Umbilical cord (tissue), 2 donors: Measurements from ENCODE around the gene CGAS. TPM values are rescaled to one million over a fixed set of nuclear protein-coding genes. Genes with fewer than 3 reads are reported as not detected.
A peak's percentile ranks its signal among the peaks of the same experiment; 100 is the strongest.
"Not testable (repeated sequence)": the region's sequence is repeated elsewhere in the genome, so short reads cannot be mapped to it uniquely, and the experiment has no call there.

Experiments
- DNase-seq: peaks from one replicate; pipeline ENCODE4 v3.0.0-alpha.2; 2015; ENCODE audit warnings: low spot score
- total RNA-seq: library from RNA; depleted of rRNA; stranded (reverse); fragments of >200 nt; gene quantifications from one replicate; pipeline ENCODE4 v1.2.3, GENCODE V29; 2014; ENCODE audit warnings: low replicate concordance; ENCODE audit not compliant: insufficient read depth

The CGAS gene
- total RNA-seq = 13.0 TPM

DNA sequence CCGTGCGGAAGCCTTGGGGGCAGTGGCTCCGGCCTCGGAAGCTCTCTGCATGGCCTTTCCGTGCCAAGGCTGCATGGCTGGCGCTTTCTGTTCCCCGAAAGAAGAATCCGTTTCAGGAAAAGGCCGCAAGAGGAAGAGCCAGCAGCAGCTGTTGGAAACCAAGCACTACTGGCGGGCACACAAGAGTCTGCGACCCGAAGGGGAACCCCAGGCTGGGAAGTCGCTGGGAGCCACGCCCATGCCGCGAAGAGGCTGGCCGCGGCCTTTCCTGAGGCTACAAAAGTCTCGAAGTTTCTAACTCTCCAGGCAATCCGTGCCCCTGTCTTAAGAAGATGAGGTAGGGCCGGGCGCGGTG, at the start of gene CGAS:
CGAS (minus strand) TSS at position 191 of the 355 bp plus-strand sequence; CDS start at position 75, 116 bp downstream.
- DNase-seq = peak; percentile 84

DNA sequence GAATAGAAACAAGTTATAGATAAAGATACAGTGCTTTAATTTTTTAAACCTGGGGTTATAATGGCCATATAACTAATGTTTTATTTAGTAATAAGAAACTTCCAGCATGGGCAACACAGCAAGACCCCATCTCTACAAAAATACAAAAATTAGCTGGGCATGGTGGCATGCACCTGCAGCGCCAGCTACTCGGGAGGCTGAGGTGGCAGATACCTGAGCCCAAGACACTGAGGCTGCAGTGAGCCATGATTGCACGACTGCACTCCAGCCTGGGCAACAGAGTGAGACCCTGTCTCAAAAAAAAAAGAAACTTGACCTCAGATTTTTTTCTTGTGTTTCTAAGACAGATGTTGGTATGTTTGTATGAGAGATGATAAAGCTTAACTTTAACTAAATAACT, 45.8 kb upstream of the CGAS start:
- no peak for DNase-seq

DNA sequence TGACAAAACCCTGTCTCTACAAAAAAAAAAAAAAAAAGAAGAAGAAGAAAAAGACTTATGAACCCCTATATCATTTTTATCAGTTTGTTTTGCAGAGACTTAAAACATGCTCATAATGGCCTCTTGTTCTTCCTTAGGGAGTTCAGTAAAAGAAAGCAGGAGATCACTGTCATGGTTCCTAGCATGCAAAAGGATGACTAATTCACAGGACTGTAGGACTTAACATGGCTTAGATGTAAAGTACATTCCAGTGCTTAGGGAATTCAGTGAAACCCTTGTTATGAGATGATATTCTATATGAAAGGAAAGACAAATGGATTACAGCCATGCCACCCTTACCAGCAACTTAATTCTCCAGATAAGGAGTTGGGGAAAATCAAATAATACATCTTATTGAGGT, 39.3 kb upstream of the CGAS start:
- DNase-seq = peak; percentile 66

DNA sequence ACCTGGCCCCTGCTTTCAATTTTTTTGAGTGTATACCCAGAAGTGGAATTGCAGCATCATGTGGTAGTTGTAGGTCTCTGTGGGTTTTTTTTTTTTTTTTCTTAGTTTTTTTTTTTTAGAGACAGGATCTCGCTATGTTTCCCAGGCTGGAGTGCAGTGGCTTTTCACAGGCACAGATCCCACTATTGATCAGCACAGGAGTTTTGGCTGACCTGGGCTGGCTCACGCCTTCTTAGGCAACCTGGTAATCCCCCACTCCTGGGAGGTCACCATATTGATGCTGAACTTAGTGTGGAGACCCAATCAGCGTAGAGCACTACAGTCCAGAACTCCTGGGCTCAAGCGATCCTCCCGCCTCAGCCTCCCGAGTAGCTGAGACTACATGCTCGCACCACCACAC, 35.4 kb upstream of the CGAS start:
- DNase-seq = no peak

DNA sequence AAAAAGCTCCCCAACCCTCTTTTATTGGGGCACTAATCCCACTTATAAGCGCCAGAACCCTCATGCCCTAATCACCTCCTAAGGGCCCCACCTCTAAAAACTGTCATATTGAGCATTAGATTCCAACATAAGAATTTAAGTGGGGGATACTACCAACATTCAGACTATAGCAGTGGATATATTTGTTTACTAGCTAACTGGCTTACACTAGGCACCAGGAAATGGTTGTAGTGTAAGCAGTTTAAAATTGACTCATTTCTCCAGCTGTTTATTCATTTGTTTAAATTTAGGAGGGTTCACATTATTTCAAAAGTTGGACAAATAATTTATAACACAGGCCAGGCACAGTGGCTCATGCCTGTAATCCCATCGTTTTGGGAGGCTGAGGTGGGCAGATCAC, 32.3 kb upstream of the CGAS start:
- DNase-seq = no peak

- no peak for DNase-seq
These were observed 29.9 kb upstream of the CGAS start for GRCh38 chr6:73481969-73482368.

- no peak for DNase-seq
These were observed 25.3 kb upstream of the CGAS start for GRCh38 chr6:73477407-73477806.

GRCh38 chr6:73476723-73477122, 24.6 kb upstream of the CGAS start:
- no peak for DNase-seq

GRCh38 chr6:73471686-73472290, 19.7 kb upstream of the CGAS start:
- DNase-seq = no peak

- DNase-seq = peak; percentile 96
These were observed 9.6 kb upstream of the CGAS start, which contains the start of gene MTO1 for GRCh38 chr6:73461537-73462350. TSS of gene MTO1 (plus strand) at chr6:73461737. CDS start at chr6:73461855, 118 bp downstream.

GRCh38 chr6:73460056-73460455, 8.0 kb upstream of the CGAS start:
- DNase-seq = no peak

- DNase-seq = not testable (repeated sequence)
These were observed 7.4 kb upstream of the CGAS start for GRCh38 chr6:73459474-73459873.

GRCh38 chr6:73455865-73456629, 4.0 kb upstream of the CGAS start:
- no peak for DNase-seq

- peak; percentile 47 for DNase-seq
These were observed 632 bp downstream of the CGAS start for GRCh38 chr6:73451223-73452106.

DNA sequence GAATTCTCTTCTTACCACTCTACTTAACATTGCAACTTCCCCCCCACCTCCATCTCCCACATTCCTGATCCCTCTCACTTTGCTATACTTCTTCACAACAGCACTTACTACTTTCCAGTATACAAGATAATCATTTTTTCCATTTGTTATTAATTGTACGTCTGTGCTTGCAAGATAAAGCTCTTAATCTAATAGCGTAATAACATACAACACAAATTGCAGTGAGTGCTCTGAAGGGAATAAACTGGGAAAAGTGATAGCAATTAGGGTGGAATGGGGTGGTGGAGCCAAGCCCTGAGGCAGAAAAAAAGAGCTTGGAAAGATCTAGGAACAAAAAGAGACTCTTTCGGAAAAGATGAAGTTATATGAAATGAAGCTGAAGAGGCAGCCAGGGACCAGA, 8.5 kb downstream of the CGAS start:
- no peak for DNase-seq

DNA sequence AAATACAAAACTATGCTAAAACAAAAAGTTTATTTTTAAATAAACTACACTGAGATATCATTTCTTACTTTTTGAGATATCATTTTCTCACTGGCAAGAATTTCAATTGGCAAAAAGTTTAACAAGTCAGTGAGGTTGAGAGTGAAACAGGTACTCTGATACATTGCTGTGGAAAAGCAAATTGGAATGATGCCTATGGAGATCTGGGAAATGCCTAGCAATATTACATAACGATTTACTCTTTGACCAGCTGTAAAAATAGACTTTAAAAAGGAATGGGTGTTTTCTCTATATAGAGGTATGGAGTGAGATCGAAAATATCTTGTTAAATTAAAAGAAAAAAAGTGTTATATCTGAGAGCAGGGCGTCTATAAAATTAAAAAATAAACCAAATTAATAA, 16.9 kb downstream of the CGAS start:
- DNase-seq = no peak

GRCh38 chr6:73421534-73421933, 30.6 kb downstream of the CGAS start:
- DNase-seq = no peak

GRCh38 chr6:73418081-73418741, 33.9 kb downstream of the CGAS start:
- peak; percentile 48 for DNase-seq

GRCh38 chr6:73413102-73413501, 39.0 kb downstream of the CGAS start:
- no peak for DNase-seq

GRCh38 chr6:73409395-73409794, 42.7 kb downstream of the CGAS start:
- no peak for DNase-seq

DNA sequence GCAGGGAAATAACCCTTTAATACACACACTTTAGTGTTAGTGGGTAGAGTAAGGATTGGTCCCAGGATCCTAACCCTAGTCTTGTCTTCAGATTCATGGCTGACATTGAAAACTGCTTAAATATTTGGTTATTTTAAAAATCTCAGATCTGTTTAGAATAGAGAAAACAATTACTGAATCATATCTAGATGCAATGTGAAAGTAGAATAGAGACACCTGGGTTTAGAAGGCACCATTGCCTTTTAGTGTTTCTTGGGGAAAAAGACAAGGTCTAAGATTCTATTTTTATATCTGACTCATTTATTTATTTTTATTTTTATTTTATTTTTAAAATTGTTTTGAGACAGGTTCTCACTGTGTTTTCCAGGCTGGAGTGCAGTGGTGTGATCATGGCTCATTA, 51.4 kb downstream of the CGAS start:
- no peak for DNase-seq
